ENCODE data around the gene DYRK1A.

GRCh38 chr21:37436174-37436573, 69.6 kb downstream of the DYRK1A start:
- TF ChIP-seq ZFP30 (CRISPR knock-in tag; IDR thresholded peaks at IDR 0.05), result no peak
- TF ChIP-seq, protein P1, sequence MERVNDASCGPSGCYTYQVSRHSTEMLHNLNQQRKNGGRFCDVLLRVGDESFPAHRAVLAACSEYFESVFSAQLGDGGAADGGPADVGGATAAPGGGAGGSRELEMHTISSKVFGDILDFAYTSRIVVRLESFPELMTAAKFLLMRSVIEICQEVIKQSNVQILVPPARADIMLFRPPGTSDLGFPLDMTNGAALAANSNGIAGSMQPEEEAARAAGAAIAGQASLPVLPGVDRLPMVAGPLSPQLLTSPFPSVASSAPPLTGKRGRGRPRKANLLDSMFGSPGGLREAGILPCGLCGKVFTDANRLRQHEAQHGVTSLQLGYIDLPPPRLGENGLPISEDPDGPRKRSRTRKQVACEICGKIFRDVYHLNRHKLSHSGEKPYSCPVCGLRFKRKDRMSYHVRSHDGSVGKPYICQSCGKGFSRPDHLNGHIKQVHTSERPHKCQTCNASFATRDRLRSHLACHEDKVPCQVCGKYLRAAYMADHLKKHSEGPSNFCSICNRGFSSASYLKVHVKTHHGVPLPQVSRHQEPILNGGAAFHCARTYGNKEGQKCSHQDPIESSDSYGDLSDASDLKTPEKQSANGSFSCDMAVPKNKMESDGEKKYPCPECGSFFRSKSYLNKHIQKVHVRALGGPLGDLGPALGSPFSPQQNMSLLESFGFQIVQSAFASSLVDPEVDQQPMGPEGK (CRISPR knock-in tag; IDR thresholded peaks at IDR 0.05; ENCODE audit: borderline replicate concordance), result no peak
- TF ChIP-seq CSRNP3 (CRISPR knock-in tag; IDR thresholded peaks at IDR 0.05), result no peak
- no peak for TF ChIP-seq ZFP3 (CRISPR knock-in tag; IDR thresholded peaks at IDR 0.05)
- TF ChIP-seq, protein P2, sequence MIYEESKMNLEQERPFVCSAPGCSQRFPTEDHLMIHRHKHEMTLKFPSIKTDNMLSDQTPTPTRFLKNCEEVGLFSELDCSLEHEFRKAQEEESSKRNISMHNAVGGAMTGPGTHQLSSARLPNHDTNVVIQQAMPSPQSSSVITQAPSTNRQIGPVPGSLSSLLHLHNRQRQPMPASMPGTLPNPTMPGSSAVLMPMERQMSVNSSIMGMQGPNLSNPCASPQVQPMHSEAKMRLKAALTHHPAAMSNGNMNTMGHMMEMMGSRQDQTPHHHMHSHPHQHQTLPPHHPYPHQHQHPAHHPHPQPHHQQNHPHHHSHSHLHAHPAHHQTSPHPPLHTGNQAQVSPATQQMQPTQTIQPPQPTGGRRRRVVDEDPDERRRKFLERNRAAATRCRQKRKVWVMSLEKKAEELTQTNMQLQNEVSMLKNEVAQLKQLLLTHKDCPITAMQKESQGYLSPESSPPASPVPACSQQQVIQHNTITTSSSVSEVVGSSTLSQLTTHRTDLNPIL (CRISPR knock-in tag; IDR thresholded peaks at IDR 0.05; ENCODE audit: low read depth), result no peak
- no peak for TF ChIP-seq RARB (CRISPR knock-in tag; IDR thresholded peaks at IDR 0.05)
- no peak for TF ChIP-seq BACH2 (CRISPR knock-in tag; IDR thresholded peaks at IDR 0.05; ENCODE audit: borderline replicate concordance)
- TF ChIP-seq ZNF8 (CRISPR knock-in tag; IDR thresholded peaks at IDR 0.05), result no peak
